HG02973 (cell line): ENCODE data around the gene MYRFL.
"Not testable (repeated sequence)": the region's sequence is repeated elsewhere in the genome, so short reads cannot be mapped to it uniquely, and the experiment has no call there.

Source experiments
- ATAC-seq: cut with Tn5 transposase; IDR thresholded peaks from one replicate; pipeline ENCODE4 v1.9.1; 2021; ENCODE audit warnings: moderate library complexity; ENCODE audit not compliant: unreplicated experiment

MYRFL gene

GRCh38 chr12:69840727-69841126 is 15.7 kb downstream of the MYRFL start:
- ATAC-seq = no peak

GRCh38 chr12:69843608-69844007 is 18.6 kb downstream of the MYRFL start:
- no peak for ATAC-seq

- no peak for ATAC-seq
Measured at GRCh38 chr12:69844416-69844815, 19.4 kb downstream of the MYRFL start.

- ATAC-seq = no peak
Measured at GRCh38 chr12:69844836-69845235, 19.8 kb downstream of the MYRFL start.

GRCh38 chr12:69846976-69847375 is 21.9 kb downstream of the MYRFL start:
- no peak for ATAC-seq

GRCh38 chr12:69851976-69852375 is 26.9 kb downstream of the MYRFL start:
- ATAC-seq = no peak

- ATAC-seq = not testable (repeated sequence)
Measured at GRCh38 chr12:69853176-69853961, 28.3 kb downstream of the MYRFL start.

- no peak for ATAC-seq
Measured at GRCh38 chr12:69866698-69867097, 41.7 kb downstream of the MYRFL start.

GRCh38 chr12:69868695-69869094 is 43.7 kb downstream of the MYRFL start:
- ATAC-seq = no peak

GRCh38 chr12:69872804-69873203 is 47.8 kb downstream of the MYRFL start:
- no peak for ATAC-seq

- no peak for ATAC-seq
Measured at GRCh38 chr12:69873429-69873828, 48.4 kb downstream of the MYRFL start.

- no peak for ATAC-seq
Measured at GRCh38 chr12:69874606-69875005, 49.6 kb downstream of the MYRFL start.

GRCh38 chr12:69875416-69875935 is 50.4 kb downstream of the MYRFL start:
- ATAC-seq = no peak

GRCh38 chr12:69879007-69879960 is 54.3 kb downstream of the MYRFL start:
- peak; percentile 94 for ATAC-seq

GRCh38 chr12:69880571-69880970 is 55.5 kb downstream of the MYRFL start:
- ATAC-seq = no peak

GRCh38 chr12:69881771-69882170 is 56.7 kb downstream of the MYRFL start:
- no peak for ATAC-seq

GRCh38 chr12:69884386-69884785 is 59.4 kb downstream of the MYRFL start:
- no peak for ATAC-seq

- no peak for ATAC-seq
Measured at GRCh38 chr12:69885658-69886057, 60.6 kb downstream of the MYRFL start.

GRCh38 chr12:69886109-69886508 is 61.1 kb downstream of the MYRFL start:
- ATAC-seq = no peak

- no peak for ATAC-seq
Measured at GRCh38 chr12:69886715-69887114, 61.7 kb downstream of the MYRFL start.

- ATAC-seq = no peak
Measured at GRCh38 chr12:69888901-69889300, 63.9 kb downstream of the MYRFL start.
